Ascending aorta (tissue), 2 donors: Measurements from ENCODE around the gene LMOD3. TPM values are rescaled to one million over a fixed set of nuclear protein-coding genes. Genes with fewer than 3 reads are reported as not detected.

Source experiments
- DNase-seq, 2 donors: peaks; one replicate each; pipeline ENCODE4 v3.0.0-alpha.2; 2019; ENCODE audit warnings: low spot score in 2 of 2
- H3K27ac ChIP-seq, 2 donors: fragments of 200-600 bp; sonication (generic); one replicate each; pipeline ENCODE4 v1.5.1; 2016 to 2017; ENCODE audit warnings: mild to moderate bottlenecking in 1 of 2
- H3K27me3 ChIP-seq: fragments of 200-600 bp; sonication (generic); one replicate; pipeline ENCODE4 v1.5.1; 2017
- H3K36me3 ChIP-seq, 2 donors: fragments of 200-600 bp; sonication (generic); one replicate each; pipeline ENCODE4 v1.5.1; 2016
- H3K4me1 ChIP-seq, 2 donors: fragments of 200-600 bp; sonication (generic); one replicate each; pipeline ENCODE4 v1.5.1; 2016 to 2017; ENCODE audit warnings: mild to moderate bottlenecking in 1 of 2
- H3K4me3 ChIP-seq, 2 donors: fragments of 200-600 bp; sonication (generic); one replicate each; pipeline ENCODE4 v1.5.1; 2016 to 2017; ENCODE audit warnings: mild to moderate bottlenecking in 1 of 2
- H3K9me3 ChIP-seq, 2 donors: fragments of 200-600 bp; sonication (generic); one replicate each; pipeline ENCODE4 v1.5.1; 2016
- intact Hi-C: fragments of 100-400 bp; cut with DNase I; formaldehyde crosslinking; loops from one replicate; pipeline ENCODE4 v1.15.1; 2023
- total RNA-seq: library from RNA; depleted of rRNA; stranded (reverse); fragments of >200 nt; gene quantifications from one replicate; pipeline ENCODE4 v1.1.0, GENCODE V29; 2016
- TF ChIP-seq, protein P1 (sequence below), 3 experiments: fragments of 200-600 bp in 2 of 3; fragments of 450-650 bp in 1 of 3; sonication (generic) in 2 of 3; IDR thresholded peaks; one replicate each; pipeline ENCODE4 v1.5.1; 2016 to 2019; ENCODE audit warnings: antibody characterized with exemption in 3 of 3, mild to moderate bottlenecking in 1 of 3, moderate library complexity in 1 of 3

Gene LMOD3
- total RNA-seq, 1 donor from 2014 or later: not detected

- Histone ChIP-seq H3K9me3 (no peaks in the 10 kb centered on the region), H3K4me1 (peaks cover 11 to 51% of the 10 kb centered on the region in 2 donors), H3K27me3 (no peaks in the 10 kb centered on the region), H3K27ac (peak within 1 kb of the TSS; percentile 94), H3K36me3 (no peaks in the 10 kb centered on the region), H3K4me3 (peak within 1 kb of the TSS; percentile 54 to 87)
- peak; percentile 74 to 96 for DNase-seq
- intact Hi-C loops: no loop called here
- TF ChIP-seq, protein P1, sequence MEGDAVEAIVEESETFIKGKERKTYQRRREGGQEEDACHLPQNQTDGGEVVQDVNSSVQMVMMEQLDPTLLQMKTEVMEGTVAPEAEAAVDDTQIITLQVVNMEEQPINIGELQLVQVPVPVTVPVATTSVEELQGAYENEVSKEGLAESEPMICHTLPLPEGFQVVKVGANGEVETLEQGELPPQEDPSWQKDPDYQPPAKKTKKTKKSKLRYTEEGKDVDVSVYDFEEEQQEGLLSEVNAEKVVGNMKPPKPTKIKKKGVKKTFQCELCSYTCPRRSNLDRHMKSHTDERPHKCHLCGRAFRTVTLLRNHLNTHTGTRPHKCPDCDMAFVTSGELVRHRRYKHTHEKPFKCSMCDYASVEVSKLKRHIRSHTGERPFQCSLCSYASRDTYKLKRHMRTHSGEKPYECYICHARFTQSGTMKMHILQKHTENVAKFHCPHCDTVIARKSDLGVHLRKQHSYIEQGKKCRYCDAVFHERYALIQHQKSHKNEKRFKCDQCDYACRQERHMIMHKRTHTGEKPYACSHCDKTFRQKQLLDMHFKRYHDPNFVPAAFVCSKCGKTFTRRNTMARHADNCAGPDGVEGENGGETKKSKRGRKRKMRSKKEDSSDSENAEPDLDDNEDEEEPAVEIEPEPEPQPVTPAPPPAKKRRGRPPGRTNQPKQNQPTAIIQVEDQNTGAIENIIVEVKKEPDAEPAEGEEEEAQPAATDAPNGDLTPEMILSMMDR (IDR thresholded peaks at IDR 0.05): no peak
These were observed 37.8 kb downstream of the LMOD3 start, which contains the start of gene ARL6IP5 for GRCh38 chr3:69084326-69085167. TSS of gene ARL6IP5 (plus strand) at chr3:69084937. CDS start at chr3:69085048, 111 bp downstream.

DNA sequence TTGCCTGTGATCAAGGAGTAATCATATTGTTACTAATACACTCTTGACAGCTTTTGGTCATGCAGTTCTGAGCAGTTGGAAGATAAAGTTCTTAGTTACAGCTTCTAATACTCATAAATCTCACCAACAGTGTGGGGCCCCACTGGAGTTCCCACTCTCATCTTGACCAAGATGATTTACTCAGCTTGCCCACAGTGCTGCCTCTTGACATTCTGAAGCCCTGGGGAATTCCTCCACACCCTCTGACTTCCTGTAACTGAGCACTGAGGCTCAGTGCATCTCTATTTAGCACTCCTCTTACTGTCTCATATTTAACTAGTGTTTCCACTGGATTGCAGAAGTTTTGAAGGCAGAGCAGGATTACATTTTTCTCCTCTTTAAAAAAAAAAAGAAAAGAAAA lies 39.6 kb downstream of the LMOD3 start:
- Histone ChIP-seq H3K27ac (peak overlapping the region; percentile 62 to 94), H3K9me3 (no peaks in the 10 kb centered on the region), H3K4me3 (no peak overlapping the region), H3K36me3 (no peaks in the 10 kb centered on the region), H3K4me1 (peaks cover 17 to 41% of the 10 kb centered on the region in 2 donors), H3K27me3 (no peaks in the 10 kb centered on the region)
- no peak for DNase-seq
- TF ChIP-seq, protein P1 (IDR thresholded peaks at IDR 0.05): no peak
- intact Hi-C loops: no loop called here

GRCh38 chr3:69082361-69082760 lies 40.0 kb downstream of the LMOD3 start:
- no peak overlapping the region for H3K4me3 ChIP-seq
- intact Hi-C loops: no loop called here
- TF ChIP-seq, protein P1 (IDR thresholded peaks at IDR 0.05): no peak
- peaks cover 16 to 38% of the 10 kb centered on the region in 2 donors for H3K4me1 ChIP-seq
- H3K36me3 ChIP-seq: no peaks in the 10 kb centered on the region
- H3K27ac ChIP-seq: peak overlapping the region; percentile 62 to 94
- DNase-seq: no peak
- H3K9me3 ChIP-seq: no peaks in the 10 kb centered on the region
- H3K27me3 ChIP-seq: no peaks in the 10 kb centered on the region

- intact Hi-C loops: no loop called here
- H3K9me3 ChIP-seq: no peaks in the 10 kb centered on the region
- H3K4me3 ChIP-seq: no peak overlapping the region
- no peaks in the 10 kb centered on the region for H3K36me3 ChIP-seq
- peak overlapping the region in 1 of 2 donors; percentile 94 for H3K27ac ChIP-seq
- no peak for DNase-seq
- H3K27me3 ChIP-seq: no peaks in the 10 kb centered on the region
- H3K4me1 ChIP-seq: peaks cover 10 to 32% of the 10 kb centered on the region in 2 donors
- TF ChIP-seq, protein P1 (IDR thresholded peaks at IDR 0.05): no peak
These were observed 40.7 kb downstream of the LMOD3 start for GRCh38 chr3:69081583-69082262.

- peak within 1 kb of the TSS; percentile 71 to 93 for H3K4me3 ChIP-seq
- no peaks in the 10 kb centered on the region for H3K27me3 ChIP-seq
- H3K27ac ChIP-seq: peak within 1 kb of the TSS; percentile 75 to 78
- H3K36me3 ChIP-seq: peaks cover 0 to 6% of the 10 kb centered on the region in 2 donors
- DNase-seq: peak; percentile 64 to 95
- TF ChIP-seq, protein P1 (IDR thresholded peaks at IDR 0.05): no peak
- H3K4me1 ChIP-seq: peaks cover 10 to 32% of the 10 kb centered on the region in 2 donors
- H3K9me3 ChIP-seq: no peaks in the 10 kb centered on the region
- intact Hi-C loops: loop anchor here (1.0 kb wide), 2 partner anchors 28 to 67 kb away; partner anchors contain the start of genes EOGT and TMF1
These were observed 42.0 kb downstream of the LMOD3 start, which contains the start of gene UBA3 for GRCh38 chr3:69080233-69080920. TSS of gene UBA3 (minus strand) at chr3:69080365. CDS start at chr3:69080353, 12 bp downstream.
